IPS-15b (cell line): ENCODE results near the gene CNPY3.

ENCODE experiments used
- H3K27me3 ChIP-seq: one replicate; pipeline ENCODE4 v1.6.1; 2013; ENCODE audit warnings: low read length; ENCODE audit not compliant: control insufficient read depth, insufficient read depth
- H3K36me3 ChIP-seq: one replicate; pipeline ENCODE4 v1.6.1; 2013; ENCODE audit warnings: low read length; ENCODE audit not compliant: control insufficient read depth, insufficient read depth
- H3K4me1 ChIP-seq: one replicate; pipeline ENCODE4 v1.6.1; 2013; ENCODE audit warnings: mild to moderate bottlenecking, low read length; ENCODE audit not compliant: control insufficient read depth, insufficient read depth
- H3K4me3 ChIP-seq: one replicate; pipeline ENCODE4 v1.5.1; 2013; ENCODE audit warnings: low read depth, low read length
- H3K9ac ChIP-seq: one replicate; pipeline ENCODE4 v1.6.1; 2013; ENCODE audit warnings: low read depth, mild to moderate bottlenecking, low read length
- H3K9me3 ChIP-seq: one replicate; pipeline ENCODE4 v1.6.1; 2013; ENCODE audit warnings: mild to moderate bottlenecking, low read length; ENCODE audit not compliant: control insufficient read depth, insufficient read depth

Gene CNPY3

DNA sequence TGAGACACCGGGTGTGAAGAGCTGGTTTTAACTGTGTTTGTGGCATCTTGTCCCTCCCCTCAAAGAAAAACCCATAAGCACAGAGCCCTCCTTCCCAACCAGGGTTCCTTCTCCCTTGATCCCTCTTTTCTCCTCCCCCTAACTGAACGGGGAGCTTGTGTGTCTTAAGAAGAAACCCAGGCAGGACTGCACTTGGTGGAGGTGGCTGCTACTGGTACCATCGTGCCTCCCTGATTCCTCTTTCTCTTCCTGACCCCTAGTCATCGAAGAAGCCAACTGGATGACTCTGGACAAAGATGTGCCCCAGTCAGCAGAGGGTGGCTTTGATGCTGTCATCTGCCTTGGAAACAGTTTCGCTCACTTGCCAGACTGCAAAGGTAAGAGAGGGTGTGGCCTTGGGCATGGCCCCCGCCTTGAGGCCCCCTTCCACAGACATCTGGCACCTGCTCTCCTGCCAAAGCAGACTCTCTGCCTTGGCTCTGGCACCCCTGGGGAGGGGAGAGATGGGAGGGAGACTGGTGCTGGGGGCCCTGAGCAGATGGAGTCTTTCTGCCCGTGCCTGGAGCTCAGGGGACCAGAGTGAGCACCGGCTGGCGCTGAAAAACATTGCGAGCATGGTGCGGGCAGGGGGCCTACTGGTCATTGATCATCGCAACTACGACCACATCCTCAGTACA lies 33.4 kb downstream of the CNPY3 start:
- Histone ChIP-seq H3K9ac (no peak overlapping the region), H3K4me3 (no peak overlapping the region), H3K9me3 (no peaks in the 10 kb centered on the region), H3K36me3 (peaks cover 6% of the 10 kb centered on the region), H3K4me1 (no peaks in the 10 kb centered on the region), H3K27me3 (peaks cover 17% of the 10 kb centered on the region)

- Histone ChIP-seq H3K4me1 (no peaks in the 10 kb centered on the region), H3K36me3 (peaks cover 6% of the 10 kb centered on the region), H3K9me3 (no peaks in the 10 kb centered on the region), H3K9ac (no peak overlapping the region), H3K4me3 (no peak overlapping the region), H3K27me3 (peaks cover 17% of the 10 kb centered on the region)
Observed at GRCh38 chr6:42963179-42963854, 34.0 kb downstream of the CNPY3 start.

DNA sequence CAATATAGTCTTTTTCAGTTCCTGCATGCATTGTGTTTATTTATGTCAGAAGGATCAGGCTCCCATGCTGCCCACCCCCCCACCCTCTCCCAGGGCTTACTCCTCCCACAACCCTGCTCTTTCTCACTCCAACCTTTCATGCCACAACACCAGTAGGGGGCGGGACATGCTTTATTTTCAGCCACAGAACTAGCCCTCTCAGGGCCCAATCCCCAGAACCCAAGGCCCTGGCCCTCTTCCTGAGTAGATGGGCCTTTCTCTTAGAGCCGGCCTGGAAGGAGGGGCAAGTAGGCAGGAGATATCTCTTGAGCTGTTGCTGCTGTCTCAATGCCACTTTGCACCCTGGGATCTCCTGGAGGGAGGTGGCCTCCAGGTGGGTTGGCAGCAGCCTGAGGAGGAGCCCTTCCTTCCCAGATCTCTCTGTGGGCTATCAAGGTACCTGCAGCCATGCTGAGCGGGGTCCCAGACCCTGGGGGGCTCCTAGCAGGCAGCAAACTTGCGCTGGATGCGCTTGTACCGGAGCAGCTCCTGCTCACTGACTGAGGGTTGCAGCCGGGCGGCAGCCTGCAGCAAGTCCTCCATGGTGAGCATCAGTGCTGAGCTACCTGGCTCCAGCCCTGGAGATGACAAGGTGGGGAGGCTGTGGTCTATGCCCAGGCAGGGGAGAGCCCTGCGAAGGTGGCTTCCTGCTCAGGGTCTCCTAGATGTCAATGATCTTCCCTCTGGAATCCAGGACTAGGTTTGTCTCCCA lies 34.8 kb downstream of the CNPY3 start:
- Histone ChIP-seq H3K9me3 (no peaks in the 10 kb centered on the region), H3K4me3 (no peak overlapping the region), H3K36me3 (peaks cover 9% of the 10 kb centered on the region), H3K27me3 (peaks cover 17% of the 10 kb centered on the region), H3K9ac (no peak overlapping the region), H3K4me1 (no peaks in the 10 kb centered on the region)

GRCh38 chr6:42966571-42966970 lies 37.3 kb downstream of the CNPY3 start:
- Histone ChIP-seq H3K9ac (no peak overlapping the region), H3K4me3 (no peak overlapping the region), H3K27me3 (peaks cover 4% of the 10 kb centered on the region), H3K36me3 (peaks cover 6% of the 10 kb centered on the region), H3K9me3 (no peaks in the 10 kb centered on the region), H3K4me1 (peaks cover 3% of the 10 kb centered on the region)

DNA sequence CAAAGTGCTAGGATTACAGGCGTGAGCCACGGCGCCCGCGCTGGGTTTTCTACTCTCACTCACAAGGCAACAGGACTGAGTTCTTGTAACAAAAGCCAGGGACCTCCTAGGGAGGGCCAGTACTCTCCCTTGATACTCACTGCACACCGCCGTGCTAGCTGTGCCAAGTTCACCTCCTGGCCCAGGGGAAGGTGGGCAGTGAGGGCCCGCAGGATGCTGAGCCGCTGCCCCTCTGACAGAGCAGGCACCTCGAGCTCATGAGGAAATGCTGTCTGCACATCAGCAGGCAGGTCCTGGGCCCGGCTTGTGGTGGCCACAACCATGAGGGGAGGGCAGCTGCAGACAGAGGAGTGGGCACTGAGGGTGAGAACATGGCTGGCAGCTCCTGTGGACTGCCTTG lies 37.9 kb downstream of the CNPY3 start:
- Histone ChIP-seq H3K27me3 (no peaks in the 10 kb centered on the region), H3K4me1 (peaks cover 3% of the 10 kb centered on the region), H3K9ac (no peak overlapping the region), H3K4me3 (no peak overlapping the region), H3K36me3 (peaks cover 6% of the 10 kb centered on the region), H3K9me3 (no peaks in the 10 kb centered on the region)

DNA sequence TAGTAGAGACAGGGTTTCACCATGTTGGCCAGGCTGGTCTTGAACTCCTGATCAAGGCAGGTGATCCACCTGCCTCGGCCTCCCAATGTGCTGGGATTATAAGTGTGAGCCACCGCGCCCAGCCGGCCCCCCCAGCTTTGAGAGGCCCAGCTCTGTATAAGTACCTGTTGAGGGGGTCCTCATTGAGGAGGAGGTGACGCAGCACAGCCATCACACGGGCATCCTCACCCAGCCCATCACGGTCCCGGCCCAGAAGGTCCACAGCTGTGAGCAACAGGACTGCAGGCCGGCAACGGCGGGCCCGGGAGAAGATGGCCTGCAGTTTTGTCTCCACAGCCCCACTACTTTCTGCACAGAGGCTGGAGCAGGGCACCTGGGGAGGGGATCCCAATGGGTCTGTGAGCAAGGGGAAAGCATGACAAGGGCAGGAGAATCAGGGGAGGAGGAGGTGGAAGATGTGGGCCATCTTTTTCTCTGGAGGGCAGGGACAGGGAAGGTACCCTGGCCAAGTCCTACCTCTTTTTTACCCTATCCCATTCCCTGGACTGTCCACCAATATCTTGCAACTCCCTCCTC lies 38.9 kb downstream of the CNPY3 start:
- no peak overlapping the region for H3K4me3 ChIP-seq
- no peaks in the 10 kb centered on the region for H3K9me3 ChIP-seq
- no peak overlapping the region for H3K9ac ChIP-seq
- peaks cover 3% of the 10 kb centered on the region for H3K4me1 ChIP-seq
- H3K27me3 ChIP-seq, result no peaks in the 10 kb centered on the region
- H3K36me3 ChIP-seq, result peaks cover 6% of the 10 kb centered on the region

- H3K4me3 ChIP-seq, result no peak overlapping the region
- H3K27me3 ChIP-seq, result no peaks in the 10 kb centered on the region
- H3K4me1 ChIP-seq, result peaks cover 3% of the 10 kb centered on the region
- peaks cover 6% of the 10 kb centered on the region for H3K36me3 ChIP-seq
- no peaks in the 10 kb centered on the region for H3K9me3 ChIP-seq
- H3K9ac ChIP-seq, result no peak overlapping the region
Observed at GRCh38 chr6:42968783-42969182, 39.5 kb downstream of the CNPY3 start.

GRCh38 chr6:42969431-42969830 lies 40.2 kb downstream of the CNPY3 start:
- Histone ChIP-seq H3K9ac (no peak overlapping the region), H3K9me3 (no peaks in the 10 kb centered on the region), H3K36me3 (peaks cover 6% of the 10 kb centered on the region), H3K4me3 (no peak overlapping the region), H3K27me3 (no peaks in the 10 kb centered on the region), H3K4me1 (peaks cover 3% of the 10 kb centered on the region)

- H3K36me3 ChIP-seq, result peaks cover 3% of the 10 kb centered on the region
- no peaks in the 10 kb centered on the region for H3K27me3 ChIP-seq
- no peak overlapping the region for H3K9ac ChIP-seq
- no peaks in the 10 kb centered on the region for H3K9me3 ChIP-seq
- H3K4me1 ChIP-seq, result peaks cover 3% of the 10 kb centered on the region
- H3K4me3 ChIP-seq, result no peak overlapping the region
Observed at GRCh38 chr6:42969934-42970333, 40.7 kb downstream of the CNPY3 start.

GRCh38 chr6:42970871-42971612 lies 41.8 kb downstream of the CNPY3 start:
- H3K9ac ChIP-seq, result no peak overlapping the region
- H3K36me3 ChIP-seq, result peaks cover 3% of the 10 kb centered on the region
- H3K4me1 ChIP-seq, result peaks cover 3% of the 10 kb centered on the region
- H3K9me3 ChIP-seq, result no peaks in the 10 kb centered on the region
- H3K4me3 ChIP-seq, result no peak overlapping the region
- H3K27me3 ChIP-seq, result no peaks in the 10 kb centered on the region

- Histone ChIP-seq H3K9ac (no peak overlapping the region), H3K36me3 (peaks cover 3% of the 10 kb centered on the region), H3K27me3 (no peaks in the 10 kb centered on the region), H3K4me1 (peaks cover 3% of the 10 kb centered on the region), H3K4me3 (no peak overlapping the region), H3K9me3 (no peaks in the 10 kb centered on the region)
Observed at GRCh38 chr6:42971746-42972327, 42.6 kb downstream of the CNPY3 start.
